HG03439 (cell line): ENCODE data around the gene NAA11.

ENCODE experiments used
- ATAC-seq: cut with Tn5 transposase; IDR thresholded peaks from one replicate; pipeline ENCODE4 v1.9.1; 2021; ENCODE audit warnings: mild to moderate bottlenecking, moderate library complexity; ENCODE audit not compliant: unreplicated experiment

Gene NAA11

GRCh38 chr4:79325864-79326328 lies at the start of gene NAA11:
NAA11 (minus strand) TSS chr4:79326061; CDS start chr4:79325877, 184 bp downstream.
- ATAC-seq: no peak

- ATAC-seq: no peak
These were observed 44.2 kb upstream of the NAA11 start for GRCh38 chr4:79370026-79370425.

GRCh38 chr4:79367096-79367495 lies 41.2 kb upstream of the NAA11 start:
- no peak for ATAC-seq

GRCh38 chr4:79366422-79366821 lies 40.6 kb upstream of the NAA11 start:
- ATAC-seq: no peak

DNA sequence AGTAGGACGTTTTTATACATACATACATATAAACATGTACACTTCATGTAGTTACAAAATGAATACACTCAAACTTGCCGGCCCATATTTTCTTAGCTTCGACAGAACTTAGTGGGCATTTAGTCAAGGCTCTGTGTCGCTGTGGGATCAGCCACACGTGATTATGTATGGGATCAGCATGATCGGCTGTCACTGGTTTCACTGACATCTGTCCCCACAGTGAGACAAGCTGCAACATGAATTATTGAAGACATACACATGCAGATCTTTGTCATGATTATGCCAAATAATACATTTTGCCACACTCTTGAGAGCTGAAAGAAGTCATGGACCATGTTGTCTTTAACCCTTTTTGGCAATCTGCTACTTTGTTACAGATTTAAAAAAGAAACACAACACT lies 38.2 kb upstream of the NAA11 start:
- no peak for ATAC-seq

GRCh38 chr4:79362626-79363025 lies 36.8 kb upstream of the NAA11 start:
- no peak for ATAC-seq

- no peak for ATAC-seq
These were observed 34.1 kb upstream of the NAA11 start for GRCh38 chr4:79360006-79360405.

DNA sequence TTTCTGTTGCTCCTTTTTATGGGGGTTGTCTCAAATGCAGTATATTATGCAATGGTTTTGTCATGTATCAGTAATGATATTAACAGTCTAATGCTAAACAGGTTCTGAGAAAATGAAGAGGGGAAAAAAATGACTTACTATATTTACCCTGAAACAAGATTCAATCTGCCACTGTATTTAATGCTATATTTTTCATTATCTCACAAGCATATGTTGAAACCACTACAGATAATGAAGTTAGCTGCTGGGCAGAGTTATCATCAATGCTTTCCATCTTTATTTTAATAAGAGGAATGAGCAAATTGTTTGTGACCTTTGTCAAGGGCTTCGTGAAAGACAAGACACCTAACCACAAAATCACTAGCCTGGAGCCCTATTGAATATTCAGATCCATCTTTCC lies 32.6 kb upstream of the NAA11 start:
- ATAC-seq: no peak

DNA sequence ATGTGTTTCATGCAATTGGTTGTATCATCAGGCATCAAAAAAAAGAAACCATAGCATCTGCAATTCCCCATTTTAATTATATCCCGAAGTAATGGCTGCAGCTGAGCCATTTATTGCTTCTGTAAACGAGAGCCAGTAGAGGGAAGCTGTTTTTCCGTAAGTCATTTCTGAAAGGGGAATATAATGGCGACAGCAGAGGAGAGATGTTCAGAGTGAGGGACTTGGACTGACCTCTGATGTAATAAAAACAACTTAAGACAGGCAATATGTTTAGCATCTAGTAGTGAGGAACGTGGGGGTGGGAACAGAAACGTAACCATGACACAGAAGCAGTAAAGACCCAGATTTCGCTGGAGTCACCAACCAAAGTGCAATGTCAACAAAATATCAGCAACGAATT lies 31.5 kb upstream of the NAA11 start:
- no peak for ATAC-seq

- no peak for ATAC-seq
These were observed 27.2 kb upstream of the NAA11 start for GRCh38 chr4:79353075-79353474.

- ATAC-seq: no peak
These were observed 22.5 kb upstream of the NAA11 start for GRCh38 chr4:79348405-79348804.

DNA sequence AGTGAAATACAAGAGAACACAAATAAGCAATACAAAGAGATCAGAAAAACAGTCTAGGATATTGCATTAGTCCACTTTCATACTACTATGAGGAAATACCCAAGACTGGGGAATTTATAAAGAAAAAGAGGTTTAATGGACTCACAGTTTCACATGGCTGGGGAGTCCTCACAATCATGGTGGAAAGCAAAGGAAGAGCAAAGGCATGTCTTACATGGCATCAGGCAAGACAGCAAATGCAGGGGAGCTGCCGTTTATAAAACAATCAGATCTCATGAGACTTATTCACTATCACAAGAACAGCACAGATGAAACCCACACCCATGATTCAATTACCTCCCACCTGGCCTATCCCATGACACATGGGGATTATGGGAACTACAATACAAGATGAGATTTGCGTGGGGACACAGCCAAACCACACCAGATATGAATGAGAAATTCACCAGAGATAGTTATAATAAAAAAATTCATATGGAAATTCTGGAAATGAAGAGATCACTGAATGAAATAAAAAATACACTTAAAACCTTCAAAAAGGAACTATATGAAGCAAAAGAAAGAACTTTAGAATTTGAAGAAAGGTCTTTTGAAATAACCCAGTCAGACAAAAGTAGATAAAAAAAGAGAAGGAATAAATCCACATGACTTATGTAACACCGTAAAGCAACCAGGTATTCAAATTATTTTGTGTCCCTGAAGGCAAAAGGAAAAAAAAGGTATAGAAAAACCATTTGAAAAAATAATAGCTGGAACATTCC lies 16.2 kb upstream of the NAA11 start:
- no peak for ATAC-seq

GRCh38 chr4:79340568-79340967 lies 14.7 kb upstream of the NAA11 start:
- ATAC-seq: no peak

- ATAC-seq: no peak
These were observed 12.3 kb upstream of the NAA11 start for GRCh38 chr4:79338148-79338547.

GRCh38 chr4:79334783-79335182 lies 8.9 kb upstream of the NAA11 start:
- ATAC-seq: no peak

GRCh38 chr4:79334341-79334740 lies 8.5 kb upstream of the NAA11 start:
- ATAC-seq: no peak

DNA sequence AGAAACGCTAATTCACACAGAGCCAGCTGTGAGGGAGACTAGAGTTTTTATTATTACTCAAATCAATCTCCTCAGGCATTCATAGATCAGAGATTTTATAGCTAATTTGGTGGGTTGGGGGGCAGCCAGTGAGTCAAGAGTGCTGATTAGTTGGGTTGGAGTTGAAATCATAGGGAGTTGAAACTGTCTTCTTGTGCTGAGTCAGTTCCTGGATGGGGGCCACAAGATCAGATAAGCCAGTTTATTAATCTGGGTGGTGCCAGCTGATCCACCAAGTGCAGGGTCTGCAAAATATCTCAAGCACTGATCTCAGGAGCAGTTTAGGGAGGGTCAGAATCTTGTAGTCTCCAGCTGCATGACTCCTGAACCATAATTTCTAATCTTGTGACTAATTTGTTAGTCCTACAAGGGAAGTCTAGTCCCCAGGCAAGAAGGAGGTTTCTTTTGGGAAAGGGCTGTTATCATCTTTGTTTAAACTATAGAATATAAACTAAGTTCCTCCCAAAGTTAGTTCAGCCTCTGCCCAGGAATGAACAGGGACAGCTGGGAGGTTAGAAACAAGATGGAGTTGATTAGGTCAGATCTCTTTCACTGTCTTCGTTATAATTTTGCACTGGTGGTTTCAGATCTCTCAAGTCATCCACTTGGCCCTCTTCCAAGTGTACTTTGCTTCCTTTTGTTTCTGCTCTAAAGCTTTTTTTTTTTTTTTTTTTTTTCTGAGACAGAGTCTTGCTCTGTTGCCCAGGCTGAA lies 5.4 kb upstream of the NAA11 start:
- ATAC-seq: no peak

DNA sequence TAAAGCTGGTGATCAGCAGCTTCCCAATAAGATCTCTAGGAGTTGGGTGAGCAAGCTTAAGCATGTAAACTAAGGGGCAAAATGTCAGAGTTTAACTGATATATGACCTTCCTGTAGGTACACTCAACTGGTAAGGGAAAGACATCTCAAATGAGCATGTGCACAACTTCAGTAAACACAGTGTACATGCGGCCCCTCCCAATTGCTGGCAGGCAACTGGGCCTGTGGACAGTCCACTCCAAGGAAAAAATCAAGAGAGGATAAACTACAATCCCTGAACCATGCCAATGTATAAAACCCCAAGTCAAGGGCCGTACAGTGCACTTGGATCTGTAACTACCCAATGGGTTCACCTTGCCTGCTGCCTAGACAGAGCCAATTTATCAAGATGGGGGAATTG lies 4.9 kb upstream of the NAA11 start:
- no peak for ATAC-seq

- ATAC-seq: no peak
These were observed 425 bp downstream of the NAA11 start for GRCh38 chr4:79325436-79325835.

DNA sequence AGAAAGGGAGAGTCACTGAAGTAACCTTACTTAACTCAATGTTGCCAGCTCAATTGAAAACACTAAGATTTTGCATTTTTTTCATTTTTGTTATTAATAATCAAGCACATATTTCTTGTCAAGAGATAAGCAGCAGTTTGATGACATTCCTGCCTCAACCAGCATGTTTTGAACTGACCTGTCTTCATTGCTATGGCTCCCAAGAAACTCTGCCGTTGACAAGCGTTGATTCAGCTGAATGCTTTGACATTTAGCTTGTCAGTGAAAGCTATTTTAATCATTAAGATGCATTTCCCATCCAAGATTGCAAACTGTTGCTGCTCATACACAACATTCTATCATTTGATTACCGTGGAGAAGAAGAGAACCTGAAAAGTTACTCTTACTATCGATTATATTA lies 5.9 kb downstream of the NAA11 start:
- no peak for ATAC-seq

DNA sequence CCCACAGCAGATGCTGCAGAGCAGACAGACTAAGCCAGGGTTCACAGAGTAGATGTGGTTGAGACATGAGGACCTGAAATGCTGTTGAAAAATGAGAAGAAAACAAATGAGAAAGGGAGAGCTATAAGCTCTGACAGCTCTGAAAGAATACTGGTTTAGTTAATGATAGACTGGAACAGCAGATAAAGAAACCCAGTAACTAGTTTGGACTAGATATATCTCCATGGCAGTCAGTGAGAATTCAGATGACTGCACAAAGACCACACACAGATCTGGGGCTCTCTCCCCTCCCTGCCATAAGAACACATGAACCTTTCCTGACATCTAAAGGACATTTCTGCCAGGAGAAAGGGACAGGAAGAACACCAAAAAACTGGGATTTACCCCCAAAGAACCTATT lies 8.2 kb downstream of the NAA11 start:
- ATAC-seq: no peak

GRCh38 chr4:79315891-79316290 lies 10.0 kb downstream of the NAA11 start:
- ATAC-seq: no peak
